GM19372 (cell line): Measurements from ENCODE around the gene TADA3.

Experiments used
- ATAC-seq: cut with Tn5 transposase; IDR thresholded peaks from one replicate; pipeline ENCODE4 v1.9.1; 2021; ENCODE audit warnings: mild to moderate bottlenecking, low read depth, moderate library complexity; ENCODE audit not compliant: unreplicated experiment

TADA3 gene

GRCh38 chr3:9810433-9810770 is 18.1 kb upstream of the TADA3 start:
- ATAC-seq: no peak

- ATAC-seq: peak; percentile 47
Measured at GRCh38 chr3:9809615-9810432, 17.6 kb upstream of the TADA3 start, which contains the start of gene TTLL3. TTLL3 (plus strand) TSS chr3:9810262; CDS start chr3:9810662, 400 bp downstream.

GRCh38 chr3:9809239-9809614 is 17.0 kb upstream of the TADA3 start:
- no peak for ATAC-seq

GRCh38 chr3:9808345-9809037 is 16.2 kb upstream of the TADA3 start:
- ATAC-seq: no peak

- ATAC-seq: no peak
Measured at GRCh38 chr3:9807981-9808344, 15.7 kb upstream of the TADA3 start.

- ATAC-seq: no peak
Measured at GRCh38 chr3:9806688-9807589, 14.7 kb upstream of the TADA3 start.

- ATAC-seq: no peak
Measured at GRCh38 chr3:9806137-9806536, 13.9 kb upstream of the TADA3 start.

GRCh38 chr3:9804996-9805395 is 12.7 kb upstream of the TADA3 start:
- ATAC-seq: no peak

- ATAC-seq: no peak
Measured at GRCh38 chr3:9803494-9803893, 11.2 kb upstream of the TADA3 start.

GRCh38 chr3:9800529-9800928 is 8.3 kb upstream of the TADA3 start:
- ATAC-seq: no peak

GRCh38 chr3:9797196-9797945 is 5.1 kb upstream of the TADA3 start:
- no peak for ATAC-seq

GRCh38 chr3:9795207-9795606 is 2.9 kb upstream of the TADA3 start:
- ATAC-seq: no peak

GRCh38 chr3:9794400-9794799 is 2.1 kb upstream of the TADA3 start:
- ATAC-seq: no peak

- no peak for ATAC-seq
Measured at GRCh38 chr3:9793161-9793781, 998 bp upstream of the TADA3 start.

GRCh38 chr3:9791790-9792404 is 376 bp downstream of the TADA3 start:
- no peak for ATAC-seq

- ATAC-seq: no peak
Measured at GRCh38 chr3:9791127-9791526, 1.1 kb downstream of the TADA3 start.

- ATAC-seq: no peak
Measured at GRCh38 chr3:9787714-9788113, 4.6 kb downstream of the TADA3 start.

- no peak for ATAC-seq
Measured at GRCh38 chr3:9786825-9787669, 5.2 kb downstream of the TADA3 start.
